Measurements from ENCODE around the gene UBN2.
"Not testable (repeated sequence)": the region's sequence is repeated elsewhere in the genome, so short reads cannot be mapped to it uniquely, and the experiment has no call there.

GRCh38 chr7:139226988-139227488 lies 4.0 kb upstream of the UBN2 start:
- TF ChIP-seq POLR2A, CTCF (IDR thresholded peaks at IDR 0.05): not testable (repeated sequence)
